Measurements from ENCODE around the gene SPATC1L.

Gene SPATC1L

GRCh38 chr21:46213620-46214286, 29.5 kb upstream of the SPATC1L start:
- TF ChIP-seq CTCF (IDR thresholded peaks at IDR 0.05; ENCODE audit: extremely low read depth, missing control alignments) = no peak
- no peak for DNase-seq (ENCODE audit: low spot score)

DNA sequence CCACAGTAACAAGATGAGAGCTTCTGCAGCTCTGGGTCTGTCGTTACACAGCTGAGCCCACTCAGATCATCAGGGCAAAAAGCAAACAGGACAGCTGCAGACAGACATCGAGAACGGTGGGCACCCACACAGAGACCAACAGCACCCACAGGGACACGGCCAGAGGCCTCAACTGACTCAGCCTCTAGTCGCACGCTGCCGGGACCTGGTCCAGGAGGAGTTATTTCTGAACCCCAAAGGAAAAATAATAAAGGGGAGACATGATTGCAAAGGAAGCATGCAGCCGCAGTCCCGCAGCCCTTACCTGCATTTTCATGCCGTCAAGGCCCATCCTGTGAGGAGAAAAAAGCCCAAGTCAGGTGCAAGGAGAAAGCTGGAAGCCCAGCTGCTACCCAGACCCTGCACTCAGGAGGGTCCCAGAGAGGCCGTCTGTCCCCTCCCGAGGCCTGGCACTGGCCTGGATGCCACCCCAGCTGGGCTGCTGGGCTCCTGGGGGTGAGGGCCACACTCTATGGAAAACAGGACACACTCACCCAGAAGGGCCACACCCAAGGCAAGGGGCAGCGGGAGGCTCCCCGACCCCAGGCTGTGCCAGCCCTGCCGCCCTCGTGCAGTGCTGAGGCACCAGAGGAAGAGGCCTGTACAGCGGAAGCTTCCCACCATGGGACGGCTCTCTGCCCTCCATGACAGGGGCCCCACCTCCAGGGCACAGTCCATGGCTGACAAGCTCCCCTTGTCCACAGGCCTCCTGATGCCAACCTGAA, 28.6 kb upstream of the SPATC1L start:
- no peak for TF ChIP-seq CTCF (IDR thresholded peaks at IDR 0.05; ENCODE audit: extremely low read depth, missing control alignments)
- DNase-seq (ENCODE audit: low spot score) = no peak

DNA sequence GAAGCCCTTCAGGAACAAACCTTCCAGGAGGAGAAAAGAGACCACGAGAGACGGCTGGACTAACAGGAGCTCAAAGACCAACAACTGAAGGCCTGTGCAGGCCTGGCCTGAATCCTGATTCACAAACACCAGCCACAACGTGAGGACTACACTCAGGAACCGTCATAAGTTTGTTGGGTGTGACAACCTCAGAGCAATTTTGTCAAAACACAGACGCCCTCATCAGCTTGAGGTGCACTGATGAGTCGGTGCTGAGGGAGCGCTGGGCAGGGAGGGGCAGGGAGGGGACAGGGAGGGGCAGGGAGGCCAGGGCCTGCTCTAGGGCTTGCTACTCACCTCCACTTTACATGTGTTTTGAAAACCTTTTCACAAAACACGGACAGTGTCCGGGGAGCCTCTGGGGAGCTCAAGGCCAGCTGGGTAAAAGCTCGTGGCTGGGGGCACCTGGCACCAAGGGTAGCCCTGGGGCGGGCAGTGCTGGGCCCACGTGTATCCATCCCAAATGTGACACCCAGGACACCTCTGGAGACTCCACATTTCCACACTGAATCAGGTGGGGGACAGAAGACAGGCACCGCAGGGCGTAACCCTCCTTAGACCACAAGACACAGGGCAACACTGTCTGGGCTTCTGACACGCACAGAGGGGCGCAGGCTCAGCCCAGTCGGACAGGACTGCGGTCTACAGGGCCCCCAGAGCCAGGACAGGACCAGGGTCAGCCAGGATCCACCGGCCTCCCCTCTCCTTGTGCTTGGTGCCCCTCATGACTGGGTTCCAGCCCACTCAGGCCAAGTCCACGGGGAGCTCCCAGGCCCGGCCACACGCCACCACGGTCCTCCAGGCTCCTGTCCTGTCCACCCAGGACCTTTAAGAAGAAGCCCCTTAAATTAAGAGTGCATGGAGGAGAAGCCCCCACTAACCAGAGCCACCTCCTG, 27.8 kb upstream of the SPATC1L start:
- TF ChIP-seq CTCF (IDR thresholded peaks at IDR 0.05; ENCODE audit: extremely low read depth, missing control alignments) = no peak
- no peak for DNase-seq (ENCODE audit: low spot score)

DNA sequence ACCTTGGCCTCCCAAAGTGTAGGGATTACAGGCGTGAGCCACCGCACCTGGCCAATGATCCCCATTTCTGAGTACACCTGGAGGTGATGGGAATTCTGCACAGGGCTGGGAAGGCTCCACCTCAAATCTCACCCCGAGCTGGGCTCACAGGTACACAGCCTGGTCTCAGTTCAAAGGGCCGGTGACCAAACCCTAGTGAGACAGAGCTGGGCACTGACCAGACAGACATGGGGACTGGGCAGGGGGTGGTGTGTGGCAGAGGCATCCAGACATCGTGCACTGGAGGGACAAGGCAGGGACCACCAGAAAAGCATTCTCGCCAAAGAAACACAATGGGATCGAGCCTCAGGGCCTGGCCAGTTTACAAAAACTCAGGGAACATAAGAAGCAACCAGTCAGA, 27.1 kb upstream of the SPATC1L start:
- no peak for TF ChIP-seq CTCF (IDR thresholded peaks at IDR 0.05; ENCODE audit: extremely low read depth, missing control alignments)
- DNase-seq (ENCODE audit: low spot score) = no peak

DNA sequence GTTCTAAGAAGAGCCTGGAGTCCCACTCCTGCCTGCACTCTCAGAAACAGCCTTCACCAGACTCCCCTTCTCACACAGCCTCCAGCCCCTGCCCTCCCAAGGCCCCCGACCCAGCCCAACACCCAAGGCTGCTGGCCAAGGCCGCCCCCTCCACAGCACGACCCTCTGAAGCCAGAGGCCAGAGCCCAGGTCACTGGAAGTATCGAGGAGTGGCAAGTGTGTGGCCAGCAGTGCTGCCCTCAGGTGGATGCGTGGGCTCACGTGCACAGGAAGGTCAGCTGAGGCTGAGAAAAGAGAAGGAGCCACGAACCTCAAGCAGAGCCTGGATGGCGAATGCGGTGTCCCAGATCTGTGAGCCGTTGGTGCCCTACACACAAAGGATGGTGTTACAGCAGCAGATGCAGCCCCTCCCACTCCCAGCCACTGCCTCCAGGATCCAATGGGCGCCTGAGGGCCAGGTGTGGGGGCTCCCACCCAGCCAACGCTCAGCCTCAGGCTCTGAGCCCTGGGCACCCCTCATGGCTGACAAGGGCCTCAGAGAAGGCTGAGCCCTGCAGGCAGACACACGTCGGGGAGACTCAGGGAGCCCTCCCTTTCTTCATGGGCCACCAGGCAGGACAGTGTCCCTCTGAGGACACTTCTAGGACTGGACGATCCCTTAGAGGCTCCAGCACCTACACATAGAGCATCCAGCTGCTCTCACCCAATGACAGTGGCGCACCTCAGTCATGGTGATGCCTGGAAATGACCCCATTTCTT, 26.3 kb upstream of the SPATC1L start:
- no peak for TF ChIP-seq CTCF (IDR thresholded peaks at IDR 0.05; ENCODE audit: extremely low read depth, missing control alignments)
- DNase-seq (ENCODE audit: low spot score) = no peak

GRCh38 chr21:46208761-46209721, 24.8 kb upstream of the SPATC1L start:
- no peak for TF ChIP-seq CTCF (IDR thresholded peaks at IDR 0.05; ENCODE audit: extremely low read depth, missing control alignments)
- DNase-seq (ENCODE audit: low spot score) = no peak
